ENCODE data around the gene FNDC3B.

The FNDC3B gene

GRCh38 chr3:172052405-172052804, 13.0 kb downstream of the FNDC3B start:
- no peak for DNase-seq (ENCODE audit: low read depth in 1 of 2, low spot score in 1 of 2)

GRCh38 chr3:172054115-172054764, 14.9 kb downstream of the FNDC3B start:
- DNase-seq (ENCODE audit: low read depth in 1 of 2, low spot score in 1 of 2) = no peak

GRCh38 chr3:172056416-172056815, 17.0 kb downstream of the FNDC3B start:
- no peak for DNase-seq (ENCODE audit: low read depth in 1 of 2, low spot score in 1 of 2)

- no peak for DNase-seq (ENCODE audit: low read depth in 1 of 2, low spot score in 1 of 2)
Observed at GRCh38 chr3:172057059-172057458, 17.7 kb downstream of the FNDC3B start.

GRCh38 chr3:172057624-172058327, 18.4 kb downstream of the FNDC3B start:
- DNase-seq (ENCODE audit: low read depth in 1 of 2, low spot score in 1 of 2) = no peak

GRCh38 chr3:172059532-172059931, 20.2 kb downstream of the FNDC3B start:
- DNase-seq (ENCODE audit: low read depth in 1 of 2, low spot score in 1 of 2) = no peak

- DNase-seq (ENCODE audit: low read depth in 1 of 2, low spot score in 1 of 2) = no peak
Observed at GRCh38 chr3:172060234-172060633, 20.9 kb downstream of the FNDC3B start.

GRCh38 chr3:172061724-172062184, 22.4 kb downstream of the FNDC3B start:
- no peak for DNase-seq (ENCODE audit: low read depth in 1 of 2, low spot score in 1 of 2)

GRCh38 chr3:172062761-172063160, 23.4 kb downstream of the FNDC3B start:
- no peak for DNase-seq (ENCODE audit: low read depth in 1 of 2, low spot score in 1 of 2)

- no peak for DNase-seq (ENCODE audit: low read depth in 1 of 2, low spot score in 1 of 2)
Observed at GRCh38 chr3:172063456-172064432, 24.4 kb downstream of the FNDC3B start.

- DNase-seq (ENCODE audit: low read depth in 1 of 2, low spot score in 1 of 2) = no peak
Observed at GRCh38 chr3:172065527-172065926, 26.1 kb downstream of the FNDC3B start.

GRCh38 chr3:172065967-172066762, 26.8 kb downstream of the FNDC3B start:
- DNase-seq (ENCODE audit: low read depth in 1 of 2, low spot score in 1 of 2) = no peak

- DNase-seq (ENCODE audit: low read depth in 1 of 2, low spot score in 1 of 2) = no peak
Observed at GRCh38 chr3:172066880-172067796, 27.8 kb downstream of the FNDC3B start.

GRCh38 chr3:172067837-172068440, 28.6 kb downstream of the FNDC3B start:
- no peak for DNase-seq (ENCODE audit: low read depth in 1 of 2, low spot score in 1 of 2)

GRCh38 chr3:172068977-172069376, 29.6 kb downstream of the FNDC3B start:
- DNase-seq (ENCODE audit: low read depth in 1 of 2, low spot score in 1 of 2) = no peak

- DNase-seq (ENCODE audit: low read depth in 1 of 2, low spot score in 1 of 2) = no peak
Observed at GRCh38 chr3:172069478-172069877, 30.1 kb downstream of the FNDC3B start.

GRCh38 chr3:172070269-172070668, 30.9 kb downstream of the FNDC3B start:
- no peak for DNase-seq (ENCODE audit: low read depth in 1 of 2, low spot score in 1 of 2)

GRCh38 chr3:172070802-172071201, 31.4 kb downstream of the FNDC3B start:
- DNase-seq (ENCODE audit: low read depth in 1 of 2, low spot score in 1 of 2) = no peak

- DNase-seq (ENCODE audit: low read depth in 1 of 2, low spot score in 1 of 2) = no peak
Observed at GRCh38 chr3:172071780-172072330, 32.5 kb downstream of the FNDC3B start.
